Fibroblast of mammary gland (primary cell): Measurements from ENCODE around the gene PRICKLE2.

Experiments
- DNase-seq: peaks from one replicate; pipeline ENCODE4 v3.0.0-alpha.2; 2010; ENCODE audit warnings: low read depth
- H3K4me3 ChIP-seq: 2 replicates; pipeline ENCODE4 v1.5.1; 2011; ENCODE audit warnings: low read depth, mild to moderate bottlenecking, low read length, moderate library complexity; ENCODE audit not compliant: control insufficient read depth
- CTCF ChIP-seq: conservative IDR thresholded peaks from 2 replicates; pipeline ENCODE4 v1.5.1; 2011; ENCODE audit warnings: low read depth, low read length, inconsistent platforms; ENCODE audit not compliant: control insufficient read depth, insufficient read depth

PRICKLE2 gene

GRCh38 chr3:64167868-64168267 lies 57.4 kb downstream of the PRICKLE2 start:
- H3K4me3 ChIP-seq: no peak overlapping the region
- no peak for DNase-seq
- no peak for TF ChIP-seq CTCF

GRCh38 chr3:64167351-64167750 lies 57.9 kb downstream of the PRICKLE2 start:
- DNase-seq: no peak
- H3K4me3 ChIP-seq: no peak overlapping the region
- no peak for TF ChIP-seq CTCF

GRCh38 chr3:64166584-64167162 lies 58.6 kb downstream of the PRICKLE2 start:
- TF ChIP-seq CTCF: peak; percentile 38
- no peak for DNase-seq
- no peak overlapping the region for H3K4me3 ChIP-seq

- DNase-seq: no peak
- H3K4me3 ChIP-seq: no peak overlapping the region
- TF ChIP-seq CTCF: no peak
Observed at GRCh38 chr3:64164349-64164748, 60.9 kb downstream of the PRICKLE2 start.

GRCh38 chr3:64163755-64164148 lies 61.5 kb downstream of the PRICKLE2 start:
- peak; percentile 92 for DNase-seq
- no peak for TF ChIP-seq CTCF
- no peak overlapping the region for H3K4me3 ChIP-seq

- no peak overlapping the region for H3K4me3 ChIP-seq
- DNase-seq: no peak
- TF ChIP-seq CTCF: no peak
Observed at GRCh38 chr3:64163019-64163754, 62.1 kb downstream of the PRICKLE2 start.
